22Rv1 (cell line): Measurements from ENCODE around the gene ZFP91.

ENCODE experiments used
- H3K27ac ChIP-seq: fragments of 450-650 bp; 2 replicates; pipeline ENCODE4 v1.5.1; 2017
- ZFX ChIP-seq: fragments of 450-650 bp; IDR thresholded peaks from 2 replicates; pipeline ENCODE4 v1.6.1; 2017; ENCODE audit warnings: antibody characterized with exemption, borderline replicate concordance
- TF ChIP-seq, protein P1 (sequence below): fragments of 450-650 bp; IDR thresholded peaks from 2 replicates; pipeline ENCODE4 v1.5.1; 2017; ENCODE audit warnings: mild to moderate bottlenecking

The ZFP91 gene

DNA sequence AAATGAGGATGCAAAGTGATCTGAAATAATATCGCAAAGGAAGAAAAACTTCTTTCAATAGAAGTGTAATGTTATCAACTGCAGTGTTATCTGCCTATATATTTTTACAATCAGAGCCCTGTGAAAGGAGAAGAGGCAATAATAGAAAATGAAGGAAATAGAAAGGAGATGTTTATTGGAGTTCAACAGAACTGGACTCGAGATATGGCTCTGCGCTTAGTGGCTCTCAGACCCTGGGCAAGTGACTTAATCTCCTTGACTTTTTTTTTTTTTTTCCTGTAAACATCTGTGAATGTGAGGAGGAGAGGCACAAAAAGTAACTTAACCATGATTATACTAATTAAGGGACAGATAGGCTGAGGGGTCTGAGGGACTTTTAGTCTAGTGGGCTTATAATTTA lies 62.5 kb downstream of the ZFP91 start:
- no peak for TF ChIP-seq ZFX
- TF ChIP-seq, protein P1, sequence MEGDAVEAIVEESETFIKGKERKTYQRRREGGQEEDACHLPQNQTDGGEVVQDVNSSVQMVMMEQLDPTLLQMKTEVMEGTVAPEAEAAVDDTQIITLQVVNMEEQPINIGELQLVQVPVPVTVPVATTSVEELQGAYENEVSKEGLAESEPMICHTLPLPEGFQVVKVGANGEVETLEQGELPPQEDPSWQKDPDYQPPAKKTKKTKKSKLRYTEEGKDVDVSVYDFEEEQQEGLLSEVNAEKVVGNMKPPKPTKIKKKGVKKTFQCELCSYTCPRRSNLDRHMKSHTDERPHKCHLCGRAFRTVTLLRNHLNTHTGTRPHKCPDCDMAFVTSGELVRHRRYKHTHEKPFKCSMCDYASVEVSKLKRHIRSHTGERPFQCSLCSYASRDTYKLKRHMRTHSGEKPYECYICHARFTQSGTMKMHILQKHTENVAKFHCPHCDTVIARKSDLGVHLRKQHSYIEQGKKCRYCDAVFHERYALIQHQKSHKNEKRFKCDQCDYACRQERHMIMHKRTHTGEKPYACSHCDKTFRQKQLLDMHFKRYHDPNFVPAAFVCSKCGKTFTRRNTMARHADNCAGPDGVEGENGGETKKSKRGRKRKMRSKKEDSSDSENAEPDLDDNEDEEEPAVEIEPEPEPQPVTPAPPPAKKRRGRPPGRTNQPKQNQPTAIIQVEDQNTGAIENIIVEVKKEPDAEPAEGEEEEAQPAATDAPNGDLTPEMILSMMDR = no peak
- no peak overlapping the region for H3K27ac ChIP-seq

DNA sequence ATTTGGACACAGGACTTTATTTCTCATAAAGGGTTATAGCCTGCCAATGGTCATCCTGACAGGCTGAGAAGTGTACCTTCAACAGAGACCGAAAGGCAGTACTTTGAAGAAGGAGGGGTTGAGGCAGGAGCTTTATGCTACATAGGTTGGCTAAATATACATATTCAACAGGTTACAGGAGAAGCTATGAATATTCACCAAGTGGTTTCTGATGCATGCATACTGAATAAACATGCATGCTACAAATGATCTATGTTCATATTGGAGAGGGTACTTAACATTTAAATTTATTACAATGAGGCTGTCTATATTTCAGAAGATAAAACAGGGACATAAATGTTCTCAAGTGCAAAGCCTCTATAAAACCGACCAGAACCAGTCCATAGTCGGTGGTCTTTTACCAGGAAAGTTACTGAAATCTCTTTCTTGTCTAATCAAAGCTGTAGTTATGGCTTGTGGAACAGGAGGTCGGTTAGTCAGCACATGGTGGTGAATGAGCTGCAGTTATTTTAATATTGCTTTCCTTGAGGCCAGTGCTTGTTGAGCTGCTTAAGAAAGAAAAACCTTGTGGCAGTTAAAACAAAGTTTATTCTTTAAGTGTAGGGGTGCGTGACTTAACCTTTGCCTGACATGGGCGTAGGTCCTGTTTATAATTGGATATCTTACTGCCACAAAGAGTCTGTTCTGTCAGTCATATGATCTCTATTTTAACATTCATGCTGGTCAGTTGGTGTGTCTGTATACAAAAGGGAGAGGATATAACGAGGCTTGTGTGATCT lies 63.1 kb downstream of the ZFP91 start:
- TF ChIP-seq, protein P1 = no peak
- no peak for TF ChIP-seq ZFX

GRCh38 chr11:58645854-58646253 lies 67.0 kb downstream of the ZFP91 start:
- TF ChIP-seq ZFX = no peak
- TF ChIP-seq, protein P1 = no peak
- H3K27ac ChIP-seq = no peak overlapping the region

More for the DNA sequence above, 63.1 kb downstream of the ZFP91 start:
- no peak overlapping the region for H3K27ac ChIP-seq

- no peak overlapping the region for H3K27ac ChIP-seq
- no peak for TF ChIP-seq ZFX
- TF ChIP-seq, protein P1 = no peak
Observed at GRCh38 chr11:58647141-58647699, 68.4 kb downstream of the ZFP91 start.

DNA sequence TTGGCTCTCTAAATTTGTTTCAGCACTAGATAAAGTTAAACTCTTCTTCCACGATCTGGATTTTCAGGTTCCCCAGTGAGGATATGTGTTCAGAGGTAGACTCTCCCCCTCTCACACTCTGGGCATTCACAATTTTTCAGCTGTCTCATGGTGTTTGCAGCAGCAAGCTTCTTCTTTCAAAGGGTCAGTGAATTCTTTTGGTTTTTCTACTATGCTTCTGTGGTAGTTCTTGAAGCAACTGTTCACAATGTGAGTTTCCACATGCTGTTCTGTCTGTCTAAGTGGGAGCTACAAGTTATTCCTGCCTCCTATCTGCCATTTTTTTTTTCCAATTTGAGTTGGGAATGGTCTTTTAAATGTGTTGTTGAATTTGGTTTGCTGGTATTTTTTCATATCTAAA lies 69.0 kb downstream of the ZFP91 start:
- no peak for TF ChIP-seq ZFX
- TF ChIP-seq, protein P1 = no peak
- H3K27ac ChIP-seq = no peak overlapping the region

GRCh38 chr11:58649623-58650022 lies 70.8 kb downstream of the ZFP91 start:
- no peak overlapping the region for H3K27ac ChIP-seq

DNA sequence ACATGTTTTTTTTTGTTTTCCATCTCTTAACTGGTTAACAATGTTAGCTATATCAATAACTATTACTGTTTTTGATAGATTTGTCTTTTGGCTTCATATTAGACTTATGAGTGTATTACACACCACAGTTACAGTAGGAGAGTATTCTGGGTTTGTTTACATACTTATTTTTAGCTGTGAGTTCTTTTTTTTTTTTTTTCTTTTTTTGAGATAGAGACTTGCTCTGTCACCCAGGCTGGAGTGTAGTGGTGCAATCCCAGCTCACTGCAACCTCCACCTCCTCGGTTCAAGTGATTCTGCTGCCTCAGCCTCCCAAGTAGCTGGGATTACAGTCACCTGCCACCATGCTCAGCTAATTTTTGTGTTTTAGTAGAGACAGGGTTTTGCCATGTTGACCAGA lies 71.6 kb downstream of the ZFP91 start:
- H3K27ac ChIP-seq = no peak overlapping the region
- TF ChIP-seq, protein P1 = no peak
- no peak for TF ChIP-seq ZFX

More at GRCh38 chr11:58649623-58650022, 70.8 kb downstream of the ZFP91 start:
- TF ChIP-seq ZFX = no peak
- TF ChIP-seq, protein P1 = no peak
